Muscle layer of duodenum (tissue), 2 donors: Measurements from ENCODE around the gene PNLIPRP2.

Source experiments
- H3K27ac ChIP-seq: one replicate; pipeline ENCODE4 v1.7.0; 2013; ENCODE audit warnings: mild to moderate bottlenecking, low read length
- H3K27me3 ChIP-seq: one replicate; pipeline ENCODE4 v1.7.0; 2013; ENCODE audit warnings: low read depth, mild to moderate bottlenecking, control low read depth, low read length
- H3K36me3 ChIP-seq, 2 donors: one replicate each; pipeline ENCODE4 v1.7.0; 2013; ENCODE audit warnings: low read length in 2 of 2, control low read depth in 1 of 2, mild to moderate bottlenecking in 1 of 2; ENCODE audit not compliant: insufficient read depth in 2 of 2, control insufficient read depth in 1 of 2
- H3K4me1 ChIP-seq, 2 donors: one replicate each; pipeline ENCODE4 v1.7.0; 2013; ENCODE audit warnings: low read length in 2 of 2, mild to moderate bottlenecking in 2 of 2, control low read depth in 1 of 2, moderate library complexity in 1 of 2; ENCODE audit not compliant: insufficient read depth in 2 of 2, control insufficient read depth in 1 of 2
- H3K4me3 ChIP-seq, 2 donors: one replicate each; pipeline ENCODE4 v1.7.0; 2013; ENCODE audit warnings: low read length in 2 of 2, low read depth in 1 of 2, mild to moderate bottlenecking in 1 of 2
- H3K9me3 ChIP-seq, 2 donors: one replicate each; pipeline ENCODE4 v1.7.0; 2013; ENCODE audit warnings: low read length in 2 of 2, control low read depth in 1 of 2, mild to moderate bottlenecking in 1 of 2; ENCODE audit not compliant: control insufficient read depth in 1 of 2
- donor health status: healthy.

PNLIPRP2 gene

DNA sequence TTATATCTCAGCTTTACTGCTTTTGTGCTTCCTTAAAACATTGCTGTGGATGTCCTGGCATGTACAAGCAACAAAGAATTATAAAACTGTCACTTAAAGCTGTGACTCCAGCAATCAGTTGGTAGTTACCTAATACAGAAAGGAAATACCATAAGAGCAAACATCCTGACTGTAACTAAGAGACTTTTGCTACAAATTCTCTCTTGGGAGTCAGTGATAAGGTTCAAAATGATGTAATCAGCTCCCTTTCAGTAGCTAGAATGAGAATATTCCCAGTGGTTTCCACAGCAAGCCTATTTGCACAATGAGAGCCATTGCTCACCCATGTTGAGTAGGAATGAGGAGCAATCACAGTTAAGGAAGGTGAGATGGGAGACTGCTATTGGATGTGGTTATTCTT lies 22.4 kb upstream of the PNLIPRP2 start:
- Histone ChIP-seq H3K4me1 (no peaks in the 10 kb centered on the region), H3K36me3 (no peaks in the 10 kb centered on the region)

GRCh38 chr10:116599991-116600390 lies 20.8 kb upstream of the PNLIPRP2 start:
- no peaks in the 10 kb centered on the region for H3K36me3 ChIP-seq
- H3K9me3 ChIP-seq = no peaks in the 10 kb centered on the region
- H3K4me1 ChIP-seq = no peaks in the 10 kb centered on the region
- no peak overlapping the region for H3K27ac ChIP-seq
- H3K4me3 ChIP-seq = no peak overlapping the region
- H3K27me3 ChIP-seq = no peaks in the 10 kb centered on the region

More for the DNA sequence above, 22.4 kb upstream of the PNLIPRP2 start:
- H3K9me3 ChIP-seq = no peaks in the 10 kb centered on the region
- no peak overlapping the region for H3K4me3 ChIP-seq
- H3K27ac ChIP-seq = no peak overlapping the region
- H3K27me3 ChIP-seq = no peaks in the 10 kb centered on the region

- no peaks in the 10 kb centered on the region for H3K36me3 ChIP-seq
- no peak overlapping the region for H3K27ac ChIP-seq
- no peak overlapping the region for H3K4me3 ChIP-seq
Measured at GRCh38 chr10:116602648-116603400, 17.9 kb upstream of the PNLIPRP2 start.

GRCh38 chr10:116606061-116606483 lies 14.7 kb upstream of the PNLIPRP2 start:
- Histone ChIP-seq H3K4me1 (no peaks in the 10 kb centered on the region), H3K27ac (no peak overlapping the region), H3K4me3 (no peak overlapping the region), H3K36me3 (no peaks in the 10 kb centered on the region), H3K9me3 (no peaks in the 10 kb centered on the region), H3K27me3 (no peaks in the 10 kb centered on the region)

More at GRCh38 chr10:116602648-116603400, 17.9 kb upstream of the PNLIPRP2 start:
- no peaks in the 10 kb centered on the region for H3K4me1 ChIP-seq
- no peaks in the 10 kb centered on the region for H3K9me3 ChIP-seq
- H3K27me3 ChIP-seq = no peaks in the 10 kb centered on the region

DNA sequence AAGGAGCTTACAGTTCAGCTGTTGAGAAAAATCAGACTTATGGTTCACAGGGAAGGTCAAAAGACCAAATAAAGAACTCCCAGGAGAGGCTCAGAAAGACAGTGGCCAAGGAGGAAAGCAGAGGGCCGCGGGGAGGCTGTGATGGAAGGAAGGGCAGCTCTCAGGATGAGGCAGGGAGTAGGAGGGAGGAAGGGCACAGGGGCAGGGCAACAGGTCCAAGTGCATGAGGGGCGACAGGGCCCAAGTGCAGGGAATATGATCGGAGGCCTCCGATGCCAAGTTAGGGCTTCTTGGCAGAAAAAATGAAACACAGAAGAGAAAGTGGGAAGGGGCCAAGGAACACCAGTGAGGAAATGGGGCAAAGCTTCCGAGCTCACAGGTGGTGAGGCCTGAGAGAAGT lies 13.4 kb upstream of the PNLIPRP2 start:
- no peaks in the 10 kb centered on the region for H3K36me3 ChIP-seq
- H3K4me3 ChIP-seq = no peak overlapping the region
- no peak overlapping the region for H3K27ac ChIP-seq
- no peaks in the 10 kb centered on the region for H3K4me1 ChIP-seq
- no peaks in the 10 kb centered on the region for H3K27me3 ChIP-seq
- no peaks in the 10 kb centered on the region for H3K9me3 ChIP-seq

DNA sequence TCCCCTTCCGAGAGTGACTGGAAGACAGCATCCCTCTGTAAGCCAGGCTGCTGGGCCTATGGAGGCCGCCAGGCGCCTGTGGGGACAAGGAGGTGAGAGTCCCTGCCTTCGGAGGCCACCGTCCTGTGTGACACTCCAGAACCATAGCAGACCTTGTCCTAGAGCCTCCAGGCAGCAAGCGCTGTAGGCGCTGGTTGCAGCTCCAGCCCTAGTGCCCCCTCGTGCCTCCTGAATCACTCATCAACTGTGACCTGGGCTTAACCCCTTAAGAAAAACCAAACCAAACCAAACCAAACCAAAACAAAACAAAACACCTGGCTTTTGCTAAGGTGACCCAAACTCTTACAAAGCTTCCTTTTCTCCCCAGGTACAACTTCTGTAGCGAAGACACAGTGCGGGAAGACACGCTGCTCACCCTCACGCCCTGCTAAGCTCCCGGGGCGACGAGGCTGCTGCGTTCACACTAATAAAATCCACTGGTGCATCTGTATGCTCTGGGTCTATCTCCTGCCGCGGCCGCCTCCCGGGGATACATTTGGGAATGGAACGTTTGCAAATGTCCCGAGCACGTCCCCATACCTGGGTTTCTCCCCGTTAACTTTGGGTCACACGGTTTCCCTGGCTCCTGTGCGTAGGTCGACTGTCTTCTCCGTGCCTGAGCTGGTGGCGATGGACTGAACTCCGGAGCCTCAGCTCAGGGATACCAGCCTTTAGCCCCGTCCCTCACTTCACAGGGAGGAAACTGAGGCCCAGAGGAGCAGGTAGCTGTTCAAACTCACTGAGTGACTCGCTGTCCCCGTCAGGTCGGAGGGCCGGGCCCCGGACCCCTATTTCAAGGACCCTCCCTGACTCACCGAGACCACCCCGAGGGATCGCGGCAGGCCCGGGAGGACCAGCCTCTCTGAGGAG lies 11.8 kb upstream of the PNLIPRP2 start:
- Histone ChIP-seq H3K27ac (no peak overlapping the region), H3K4me1 (no peaks in the 10 kb centered on the region), H3K36me3 (no peaks in the 10 kb centered on the region), H3K4me3 (peak overlapping the region; percentile 55 to 60), H3K9me3 (no peaks in the 10 kb centered on the region), H3K27me3 (no peaks in the 10 kb centered on the region)

- no peaks in the 10 kb centered on the region for H3K9me3 ChIP-seq
- no peak overlapping the region for H3K4me3 ChIP-seq
- H3K4me1 ChIP-seq = no peaks in the 10 kb centered on the region
- H3K27ac ChIP-seq = no peak overlapping the region
- no peaks in the 10 kb centered on the region for H3K36me3 ChIP-seq
- no peaks in the 10 kb centered on the region for H3K27me3 ChIP-seq
Measured at GRCh38 chr10:116610443-116611152, 10.2 kb upstream of the PNLIPRP2 start.

DNA sequence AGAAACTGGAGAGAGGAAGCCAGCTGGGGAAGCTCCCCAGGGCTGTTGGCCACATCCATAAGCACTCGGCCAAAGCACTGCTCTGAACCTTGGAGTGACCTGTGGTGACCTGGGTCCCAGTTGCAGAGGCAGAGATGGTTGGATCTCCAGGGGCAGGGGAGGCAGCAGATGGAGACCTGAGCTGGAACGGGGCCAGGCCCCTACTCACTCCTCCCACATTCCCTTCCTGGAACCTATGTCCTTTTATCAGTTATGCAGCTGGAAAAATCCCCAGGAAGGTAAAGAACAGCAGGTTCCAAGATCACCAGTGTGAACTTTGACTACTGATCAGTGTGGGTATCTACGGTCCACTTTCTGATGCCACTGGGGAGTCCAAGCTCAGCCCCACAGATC lies 9.6 kb upstream of the PNLIPRP2 start:
- Histone ChIP-seq H3K27ac (no peak overlapping the region), H3K9me3 (no peaks in the 10 kb centered on the region), H3K4me3 (no peak overlapping the region), H3K36me3 (no peaks in the 10 kb centered on the region), H3K4me1 (no peaks in the 10 kb centered on the region), H3K27me3 (no peaks in the 10 kb centered on the region)

DNA sequence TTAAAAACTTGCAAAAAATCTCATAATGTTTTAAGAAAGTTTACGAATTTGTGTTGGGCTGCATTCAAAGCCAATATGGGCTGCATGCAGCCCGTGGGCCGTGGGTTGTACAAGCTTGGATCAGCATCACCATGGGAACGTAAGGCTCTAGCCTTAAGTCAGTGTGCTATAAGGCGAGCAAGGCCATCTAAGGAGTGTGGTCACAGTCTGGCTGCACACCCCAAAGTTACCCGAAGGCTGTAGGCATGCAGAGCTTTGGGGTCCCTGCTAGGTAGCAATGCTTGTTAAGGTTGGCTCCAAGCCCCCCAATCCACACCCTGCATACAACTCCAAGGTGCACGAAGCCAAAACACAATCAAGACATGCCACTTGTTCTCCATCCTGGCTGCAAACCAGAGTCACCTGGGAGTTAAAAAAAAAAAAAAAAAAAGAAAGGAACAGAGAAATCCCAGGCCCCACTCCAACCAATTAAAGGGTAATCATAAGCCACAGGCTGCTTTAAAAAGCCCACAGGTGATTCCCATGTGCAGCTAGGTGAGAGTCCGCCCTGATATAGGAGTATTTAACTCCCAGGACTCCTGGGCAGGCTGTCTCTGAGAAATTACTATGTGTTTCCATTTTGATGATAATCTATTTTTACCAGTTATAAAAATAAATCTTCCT lies 8.5 kb upstream of the PNLIPRP2 start:
- Histone ChIP-seq H3K4me3 (no peak overlapping the region), H3K27me3 (no peaks in the 10 kb centered on the region), H3K4me1 (no peaks in the 10 kb centered on the region), H3K9me3 (no peaks in the 10 kb centered on the region), H3K27ac (no peak overlapping the region), H3K36me3 (no peaks in the 10 kb centered on the region)

GRCh38 chr10:116613471-116613870 lies 7.3 kb upstream of the PNLIPRP2 start:
- no peaks in the 10 kb centered on the region for H3K9me3 ChIP-seq
- H3K4me1 ChIP-seq = no peaks in the 10 kb centered on the region
- H3K27me3 ChIP-seq = no peaks in the 10 kb centered on the region
- H3K36me3 ChIP-seq = no peaks in the 10 kb centered on the region
- no peak overlapping the region for H3K4me3 ChIP-seq
- no peak overlapping the region for H3K27ac ChIP-seq

- Histone ChIP-seq H3K4me1 (no peaks in the 10 kb centered on the region), H3K9me3 (no peaks in the 10 kb centered on the region)
Measured at GRCh38 chr10:116614796-116615195, 6.0 kb upstream of the PNLIPRP2 start.

More at GRCh38 chr10:116614796-116615195, 6.0 kb upstream of the PNLIPRP2 start:
- Histone ChIP-seq H3K27ac (no peak overlapping the region), H3K36me3 (no peaks in the 10 kb centered on the region), H3K27me3 (no peaks in the 10 kb centered on the region), H3K4me3 (no peak overlapping the region)
